OCI-LY7 (cell line): ENCODE measurements around the gene LPP. TPM values are rescaled to one million over a fixed set of nuclear protein-coding genes. Genes with fewer than 3 reads are reported as not detected.

Experiments used
- BruUV-seq: library from RNA; stranded (reverse); fragments of 400-500 nt; replicated peaks from 2 replicates; lab custom pipeline; 2021; lab: Mats Ljungman, UMichigan
- CTCF ChIA-PET: fragments of 300-600 bp; sonication (Branson Sonifier 250); formaldehyde crosslinking; loops from one replicate; lab custom pipeline; 2022; ENCODE audit warnings: antibody characterized with exemption; ENCODE audit not compliant: unreplicated experiment; lab: Charles Lee
- POLR2A ChIA-PET: fragments of 300-600 bp; sonication (Branson Sonifier 250); formaldehyde crosslinking; loops from one replicate; lab custom pipeline; 2022; ENCODE audit warnings: antibody characterized with exemption; lab: Charles Lee
- DNase-seq: peaks from one replicate; pipeline ENCODE4 v3.0.0-alpha.2; 2015; ENCODE audit warnings: low spot score
- H2AFZ ChIP-seq: fragments of 200-600 bp; sonication (generic), shearing (Covaris generic); 2 replicates; pipeline ENCODE4 v1.6.1; 2014; ENCODE audit warnings: mild to moderate bottlenecking, antibody characterized with exemption, low read length, moderate library complexity
- H3K27ac ChIP-seq: fragments of 200-600 bp; sonication (generic); 2 replicates; pipeline ENCODE4 v1.5.1; 2014; ENCODE audit warnings: mixed run types, low read depth, mild to moderate bottlenecking, moderate library complexity, low read length, inconsistent platforms; ENCODE audit not compliant: poor library complexity, severe bottlenecking
- H3K36me3 ChIP-seq: fragments of 200-600 bp; sonication (generic); 2 replicates; pipeline ENCODE4 v1.6.1; 2014; ENCODE audit warnings: mild to moderate bottlenecking, antibody characterized with exemption, low read length, moderate library complexity, mixed read lengths; ENCODE audit not compliant: insufficient read depth
- H3K4me1 ChIP-seq: fragments of 200-600 bp; sonication (generic); 2 replicates; pipeline ENCODE4 v1.5.1; 2014; ENCODE audit warnings: mild to moderate bottlenecking, low read length; ENCODE audit not compliant: insufficient read depth, poor library complexity, severe bottlenecking
- H3K4me2 ChIP-seq: fragments of 200-600 bp; sonication (generic); 2 replicates; pipeline ENCODE4 v1.6.1; 2014; ENCODE audit warnings: mild to moderate bottlenecking, low read length
- H3K4me3 ChIP-seq: fragments of 200-600 bp; sonication (generic); 2 replicates; pipeline ENCODE4 v1.5.1; 2014; ENCODE audit warnings: mild to moderate bottlenecking, low read depth, low read length; ENCODE audit not compliant: poor library complexity, severe bottlenecking
- H3K79me2 ChIP-seq: fragments of 200-600 bp; sonication (generic); 2 replicates; pipeline ENCODE4 v1.6.1; 2016; ENCODE audit warnings: low read depth, mild to moderate bottlenecking, low read length, moderate library complexity, mixed read lengths; ENCODE audit not compliant: insufficient read depth
- H3K9me2 ChIP-seq: fragments of 200-600 bp; sonication (generic); 2 replicates; pipeline ENCODE4 v1.6.1; 2016; ENCODE audit warnings: mild to moderate bottlenecking, low read length, mixed read lengths; ENCODE audit not compliant: insufficient read depth
- H3K9me3 ChIP-seq: fragments of 200-600 bp; sonication (generic); 2 replicates; pipeline ENCODE4 v1.6.1; 2014; ENCODE audit warnings: mild to moderate bottlenecking, mixed run types, low read length, mixed read lengths
- H4K20me1 ChIP-seq: fragments of 200-600 bp; sonication (generic); 2 replicates; pipeline ENCODE4 v1.6.1; 2014; ENCODE audit warnings: mild to moderate bottlenecking, antibody characterized with exemption, low read length, moderate library complexity, mixed read lengths; ENCODE audit not compliant: insufficient read depth
- EZH2phosphoT487 ChIP-seq: fragments of 200-600 bp; sonication (generic); IDR thresholded peaks from 2 replicates; pipeline ENCODE4 v1.6.1; 2018; ENCODE audit warnings: low read depth, borderline replicate concordance, mild to moderate bottlenecking, mixed run types, antibody characterized with exemption, low read length, moderate library complexity, mixed read lengths
- intact Hi-C: fragments of 100-400 bp; cut with micrococcal nuclease; formaldehyde crosslinking; loops from one replicate; pipeline ENCODE4 v1.10.0; 2022; ENCODE audit not compliant: unreplicated experiment
- total RNA-seq, 2 experiments: library from RNA; depleted of rRNA in 1 of 2; stranded (reverse); fragments of >200 nt in 1 of 2; shearing (Covaris generic) in 1 of 2; gene quantifications; 2 replicates each; pipeline ENCODE4 v1.2.3, GENCODE V29; 2014 to 2022
- TF ChIP-seq, protein P1 (sequence below): fragments of 200-600 bp; sonication (generic); conservative IDR thresholded peaks from 2 replicates; pipeline ENCODE4 v1.5.1; 2014; ENCODE audit warnings: mild to moderate bottlenecking, antibody characterized with exemption, low read length, moderate library complexity, mixed read lengths

The LPP gene
- total RNA-seq, 2 experiments from 2014 or later: 10.9 to 119 TPM

DNA sequence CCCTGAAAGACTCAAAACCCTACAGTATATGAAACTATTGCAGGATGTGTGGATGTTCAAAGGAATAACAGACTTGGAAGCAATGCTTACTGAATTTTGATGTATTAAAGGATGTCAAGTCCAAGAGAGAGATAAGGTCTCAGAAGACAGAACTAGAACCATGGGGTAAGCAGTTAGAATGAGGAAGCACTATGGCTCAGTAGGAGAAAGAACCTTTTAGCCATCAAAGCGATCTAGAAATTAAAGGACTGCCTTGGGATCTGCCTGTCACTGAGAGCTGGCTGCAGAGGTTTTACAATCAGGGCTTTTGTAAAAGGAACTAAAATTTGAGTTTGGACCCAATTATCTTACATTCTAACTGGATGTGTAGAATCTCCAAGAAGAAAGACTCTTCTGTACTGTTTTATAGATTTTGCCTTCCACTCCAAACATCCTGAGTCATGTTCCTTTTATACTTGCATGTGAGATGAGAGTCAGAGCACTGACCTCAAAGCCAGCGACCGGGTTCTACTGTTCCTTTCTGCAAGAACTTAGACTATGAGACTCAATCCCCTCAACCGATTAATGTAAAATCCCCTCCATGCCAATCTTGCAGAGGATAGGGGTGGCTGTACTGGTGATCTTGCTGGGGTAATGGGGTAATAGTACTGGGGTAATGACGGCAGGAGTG is 605.5 kb downstream of the LPP start:
- ChIA-PET CTCF (no interaction called here), POLR2A (interaction anchor here (0.6 kb wide), 1 partner anchor 230 kb away, joined by 3 read pairs; no protein-coding TSS in a partner anchor)
- no peaks in the 10 kb centered on the region for H3K36me3 ChIP-seq
- H3K4me2 ChIP-seq: no peak overlapping the region
- no TSS peak for BruUV-seq
- intact Hi-C loops: loop anchor here (10.0 kb wide), 1 partner anchor 815 kb away; no protein-coding TSS in a partner anchor
- H3K9me2 ChIP-seq: no peaks in the 10 kb centered on the region
- no peak for TF ChIP-seq EZH2phosphoT487
- TF ChIP-seq, protein P1, sequence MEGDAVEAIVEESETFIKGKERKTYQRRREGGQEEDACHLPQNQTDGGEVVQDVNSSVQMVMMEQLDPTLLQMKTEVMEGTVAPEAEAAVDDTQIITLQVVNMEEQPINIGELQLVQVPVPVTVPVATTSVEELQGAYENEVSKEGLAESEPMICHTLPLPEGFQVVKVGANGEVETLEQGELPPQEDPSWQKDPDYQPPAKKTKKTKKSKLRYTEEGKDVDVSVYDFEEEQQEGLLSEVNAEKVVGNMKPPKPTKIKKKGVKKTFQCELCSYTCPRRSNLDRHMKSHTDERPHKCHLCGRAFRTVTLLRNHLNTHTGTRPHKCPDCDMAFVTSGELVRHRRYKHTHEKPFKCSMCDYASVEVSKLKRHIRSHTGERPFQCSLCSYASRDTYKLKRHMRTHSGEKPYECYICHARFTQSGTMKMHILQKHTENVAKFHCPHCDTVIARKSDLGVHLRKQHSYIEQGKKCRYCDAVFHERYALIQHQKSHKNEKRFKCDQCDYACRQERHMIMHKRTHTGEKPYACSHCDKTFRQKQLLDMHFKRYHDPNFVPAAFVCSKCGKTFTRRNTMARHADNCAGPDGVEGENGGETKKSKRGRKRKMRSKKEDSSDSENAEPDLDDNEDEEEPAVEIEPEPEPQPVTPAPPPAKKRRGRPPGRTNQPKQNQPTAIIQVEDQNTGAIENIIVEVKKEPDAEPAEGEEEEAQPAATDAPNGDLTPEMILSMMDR: no peak
- DNase-seq: no peak
- H3K79me2 ChIP-seq: no peaks in the 10 kb centered on the region
- no peaks in the 10 kb centered on the region for H3K9me3 ChIP-seq
- H4K20me1 ChIP-seq: no peaks in the 10 kb centered on the region
- no peak overlapping the region for H3K27ac ChIP-seq
- no peak overlapping the region for H2AFZ ChIP-seq
- no peak overlapping the region for H3K4me3 ChIP-seq
- peaks cover 33% of the 10 kb centered on the region for H3K4me1 ChIP-seq

DNA sequence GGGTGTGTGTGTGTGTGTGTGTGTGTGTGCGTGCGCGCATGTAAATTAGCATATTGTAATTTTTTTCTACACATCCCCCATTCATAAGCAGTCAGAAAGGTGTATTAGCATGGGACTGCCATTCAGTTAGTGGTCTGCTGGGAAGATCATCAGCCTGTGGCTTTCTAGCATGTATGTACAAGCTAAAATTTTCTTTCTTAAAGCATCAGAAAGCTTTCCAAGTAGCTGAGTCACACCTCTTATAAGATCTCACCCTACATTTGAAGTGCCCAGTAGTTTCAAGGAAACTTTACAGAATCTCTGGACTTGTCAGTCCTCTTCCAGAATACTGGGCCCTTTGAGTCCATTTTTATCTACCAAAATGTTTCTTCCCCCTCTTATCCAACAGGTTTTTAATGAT is 606.5 kb downstream of the LPP start:
- no TSS peak for BruUV-seq
- H3K4me3 ChIP-seq: no peak overlapping the region
- no peaks in the 10 kb centered on the region for H3K9me2 ChIP-seq
- no peaks in the 10 kb centered on the region for H3K9me3 ChIP-seq
- TF ChIP-seq EZH2phosphoT487: no peak
- TF ChIP-seq, protein P1: no peak
- no peak overlapping the region for H3K4me2 ChIP-seq
- intact Hi-C loops: no loop called here
- no peaks in the 10 kb centered on the region for H3K79me2 ChIP-seq
- no peaks in the 10 kb centered on the region for H4K20me1 ChIP-seq
- no peak for DNase-seq
- H3K4me1 ChIP-seq: peaks cover 23% of the 10 kb centered on the region
- H3K27ac ChIP-seq: no peak overlapping the region
- ChIA-PET CTCF (no interaction called here), POLR2A (interaction anchor here (0.7 to 1.0 kb wide), 3 partner anchors 14 to 193 kb away, joined by 3 read pairs; no protein-coding TSS in a partner anchor)
- H3K36me3 ChIP-seq: no peaks in the 10 kb centered on the region
- no peak overlapping the region for H2AFZ ChIP-seq

DNA sequence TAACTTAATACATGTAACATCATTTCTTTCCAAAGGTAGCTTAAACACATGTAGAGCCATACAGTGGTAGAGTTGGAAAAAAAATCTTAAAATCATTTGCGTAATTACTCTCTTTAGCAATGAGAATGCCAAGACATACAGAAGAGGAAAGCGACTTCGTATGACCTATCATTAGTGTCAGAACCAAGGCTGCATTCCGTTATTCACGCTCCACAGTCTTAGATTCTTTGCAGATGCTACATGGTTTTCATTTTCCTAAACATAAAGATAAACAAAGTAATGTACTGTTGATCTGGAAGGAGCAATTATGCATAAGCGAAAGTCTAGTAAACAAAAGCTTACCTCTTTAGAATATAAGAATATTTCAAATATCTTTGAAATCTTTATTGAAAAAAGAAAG is 607.5 kb downstream of the LPP start:
- Histone ChIP-seq H4K20me1 (no peaks in the 10 kb centered on the region), H3K79me2 (no peaks in the 10 kb centered on the region), H3K36me3 (no peaks in the 10 kb centered on the region), H3K4me2 (no peak overlapping the region), H3K27ac (no peak overlapping the region), H2AFZ (no peak overlapping the region), H3K4me3 (no peak overlapping the region), H3K4me1 (peaks cover 13% of the 10 kb centered on the region), H3K9me2 (no peaks in the 10 kb centered on the region), H3K9me3 (no peaks in the 10 kb centered on the region)
- BruUV-seq: no TSS peak
- intact Hi-C loops: no loop called here
- no peak for DNase-seq
- TF ChIP-seq, protein P1: no peak
- no peak for TF ChIP-seq EZH2phosphoT487
- POLR2A ChIA-PET: no interaction called here
- CTCF ChIA-PET: no interaction called here
